ENCODE data around the gene ZBTB5. TPM values are rescaled to one million over a fixed set of nuclear protein-coding genes. Genes with fewer than 3 reads are reported as not detected.
A peak's percentile ranks its signal among the peaks of the same experiment; 100 is the strongest.

ZBTB5 gene
- total and polyA plus RNA-seq, 9 of the 15 experiments (the other 6 are each of a cell fraction or from before 2014, with no cell fraction given) = 2.3 to 43.2 (median 15.5) TPM

DNA sequence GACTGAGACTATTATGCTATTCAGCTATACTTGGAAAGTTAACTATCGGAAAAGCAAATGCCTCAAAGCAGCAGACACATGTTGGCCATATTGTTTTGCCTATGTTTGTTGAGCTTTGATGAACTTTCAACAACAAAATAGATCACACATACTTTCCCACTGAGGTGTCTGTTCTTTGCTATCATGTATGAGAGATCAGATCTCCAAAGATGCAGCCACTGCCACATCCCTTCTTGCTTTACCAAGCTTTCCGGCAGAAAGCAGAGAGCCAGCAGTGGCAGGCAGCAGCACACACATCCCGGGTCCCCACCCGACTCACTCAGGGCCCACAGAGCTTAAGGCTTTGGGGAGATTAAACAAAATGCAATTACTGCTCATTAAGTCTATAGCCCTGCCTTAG is 18.8 kb downstream of the ZBTB5 start:
- POLR2A ChIA-PET = interaction anchor here (1.1 to 1.3 kb wide), 2 partner anchors 9 to 13 kb away, joined by 4 to 5 read pairs; no protein-coding TSS in a partner anchor
- in situ Hi-C loops (cut with MboI) = no loop called here
- no peak overlapping the region for H3K4me2 ChIP-seq (ENCODE audit: insufficient read depth, low read length)
- CTCF ChIA-PET (ENCODE audit: low intra/inter-chr PET ratio) = no interaction called here
- 83% methylated on average over 4 of the region's 4 CpGs for WGBS (ENCODE audit: insufficient coverage, low coverage, missing lambda C conversion rate)
- peaks cover 57% of the 10 kb centered on the region for H3K79me2 ChIP-seq (ENCODE audit: control insufficient read depth, insufficient read depth, low read length)
- TF ChIP-seq, protein P1, sequence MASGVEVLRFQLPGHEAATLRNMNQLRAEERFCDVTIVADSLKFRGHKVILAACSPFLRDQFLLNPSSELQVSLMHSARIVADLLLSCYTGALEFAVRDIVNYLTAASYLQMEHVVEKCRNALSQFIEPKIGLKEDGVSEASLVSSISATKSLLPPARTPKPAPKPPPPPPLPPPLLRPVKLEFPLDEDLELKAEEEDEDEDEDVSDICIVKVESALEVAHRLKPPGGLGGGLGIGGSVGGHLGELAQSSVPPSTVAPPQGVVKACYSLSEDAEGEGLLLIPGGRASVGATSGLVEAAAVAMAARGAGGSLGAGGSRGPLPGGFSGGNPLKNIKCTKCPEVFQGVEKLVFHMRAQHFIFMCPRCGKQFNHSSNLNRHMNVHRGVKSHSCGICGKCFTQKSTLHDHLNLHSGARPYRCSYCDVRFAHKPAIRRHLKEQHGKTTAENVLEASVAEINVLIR (CRISPR knock-in tag; IDR thresholded peaks at IDR 0.05) = no peak
- TF ChIP-seq ARNT (IDR thresholded peaks at IDR 0.05) (no peak), ATF2 (CRISPR knock-in tag; IDR thresholded peaks at IDR 0.05) (no peak), ZNF766 (CRISPR knock-in tag; conservative IDR thresholded peaks at IDR 0.05) (no peak), CAMTA2 (CRISPR knock-in tag; conservative IDR thresholded peaks at IDR 0.05) (no peak), MITF (IDR thresholded peaks at IDR 0.05) (no peak), ZNF12 (CRISPR knock-in tag; IDR thresholded peaks at IDR 0.05) (no peak), CSDE1 (IDR thresholded peaks at IDR 0.05) (no peak)
- TF ChIP-seq, protein P2, sequence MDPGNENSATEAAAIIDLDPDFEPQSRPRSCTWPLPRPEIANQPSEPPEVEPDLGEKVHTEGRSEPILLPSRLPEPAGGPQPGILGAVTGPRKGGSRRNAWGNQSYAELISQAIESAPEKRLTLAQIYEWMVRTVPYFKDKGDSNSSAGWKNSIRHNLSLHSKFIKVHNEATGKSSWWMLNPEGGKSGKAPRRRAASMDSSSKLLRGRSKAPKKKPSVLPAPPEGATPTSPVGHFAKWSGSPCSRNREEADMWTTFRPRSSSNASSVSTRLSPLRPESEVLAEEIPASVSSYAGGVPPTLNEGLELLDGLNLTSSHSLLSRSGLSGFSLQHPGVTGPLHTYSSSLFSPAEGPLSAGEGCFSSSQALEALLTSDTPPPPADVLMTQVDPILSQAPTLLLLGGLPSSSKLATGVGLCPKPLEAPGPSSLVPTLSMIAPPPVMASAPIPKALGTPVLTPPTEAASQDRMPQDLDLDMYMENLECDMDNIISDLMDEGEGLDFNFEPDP (CRISPR knock-in tag; IDR thresholded peaks at IDR 0.05) = no peak
- H3K4me1 ChIP-seq (replicated peaks in 1 of 2; ENCODE audit: control insufficient read depth in 2 of 2, insufficient read depth in 2 of 2, low read length in 2 of 2) = no peaks in the 10 kb centered on the region
- no peak for FAIRE-seq
- peaks cover 11% of the 10 kb centered on the region; the same call in 1 of the 2 replicates for H4K20me1 ChIP-seq (replicated peaks; ENCODE audit: control insufficient read depth, insufficient read depth, low read length)
- no peak overlapping the region for H2AFZ ChIP-seq (ENCODE audit: low read depth, low read length)
- ATAC-seq = no peak; the same call in 2 of the 3 replicates
- no peak overlapping the region for H3K27ac ChIP-seq (ENCODE audit: extremely low read depth, low read depth, low read length)
- peaks cover 50% of the 10 kb centered on the region for H3K36me3 ChIP-seq (ENCODE audit: control insufficient read depth, insufficient read depth, low read length)
- DNase-seq (ENCODE audit: extremely low read depth in 1 of 4, low spot score in 3 of 4) = peak in 1 of 4 experiments; percentile 8
- no peak overlapping the region for H3K4me3 ChIP-seq
- H3K27me3 ChIP-seq (ENCODE audit: control insufficient read depth in 2 of 2, insufficient read depth in 2 of 2, low read length in 2 of 2) = no peaks in the 10 kb centered on the region
- H3K9ac ChIP-seq (ENCODE audit: insufficient read depth in 1 of 2, low read depth in 2 of 2, low read length in 2 of 2) = no peak overlapping the region
- H3K9me1 ChIP-seq (ENCODE audit: control insufficient read depth, insufficient read depth, low read length) = no peaks in the 10 kb centered on the region
- intact Hi-C loops (cut with micrococcal nuclease) = no loop called here
- BruUV-seq (replicated peaks) = no TSS peak
- H3K9me3 ChIP-seq (replicated peaks; ENCODE audit: control insufficient read depth, insufficient read depth, low read depth, low read length) = no peaks in the 10 kb centered on the region

Measured in K562 (cell line).